ENCODE data around the gene UNC80.
"Not testable (repeated sequence)": the region's sequence is repeated elsewhere in the genome, so short reads cannot be mapped to it uniquely, and the experiment has no call there.

UNC80 gene

DNA sequence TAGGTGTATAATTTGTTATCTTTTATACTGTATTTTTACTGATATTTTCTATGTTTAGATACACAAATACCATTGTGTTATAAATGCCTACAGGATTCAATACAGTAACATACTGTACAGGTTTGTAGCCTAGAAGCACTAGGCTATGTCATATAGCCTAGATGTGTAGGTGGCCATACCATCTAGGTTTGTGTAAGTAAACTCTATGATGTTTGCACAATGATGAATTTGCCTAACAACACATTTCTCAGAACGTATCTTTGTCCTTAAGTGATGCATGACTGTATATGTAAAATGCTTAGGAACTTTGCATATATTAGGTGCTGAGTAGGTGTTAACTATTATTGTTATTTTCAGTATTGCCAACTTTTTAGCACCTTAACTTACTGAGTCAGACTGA lies 17.3 kb downstream of the UNC80 start:
- H3K9me2 ChIP-seq (replicated peaks; ENCODE audit: insufficient read depth, low read length): no peaks in the 10 kb centered on the region
- no peak overlapping the region for H3K27ac ChIP-seq (ENCODE audit: low read length)
- H3K4me1 ChIP-seq (ENCODE audit: low read length): 0 out of 2 replicates have a peak, but pooled peaks cover 2% of the 10 kb centered on the region
- H3K36me3 ChIP-seq (replicated peaks; ENCODE audit: insufficient read depth, low read length): no peaks in the 10 kb centered on the region
- no peaks in the 10 kb centered on the region for H3K79me2 ChIP-seq (ENCODE audit: low read length)
- TF ChIP-seq, protein P1, sequence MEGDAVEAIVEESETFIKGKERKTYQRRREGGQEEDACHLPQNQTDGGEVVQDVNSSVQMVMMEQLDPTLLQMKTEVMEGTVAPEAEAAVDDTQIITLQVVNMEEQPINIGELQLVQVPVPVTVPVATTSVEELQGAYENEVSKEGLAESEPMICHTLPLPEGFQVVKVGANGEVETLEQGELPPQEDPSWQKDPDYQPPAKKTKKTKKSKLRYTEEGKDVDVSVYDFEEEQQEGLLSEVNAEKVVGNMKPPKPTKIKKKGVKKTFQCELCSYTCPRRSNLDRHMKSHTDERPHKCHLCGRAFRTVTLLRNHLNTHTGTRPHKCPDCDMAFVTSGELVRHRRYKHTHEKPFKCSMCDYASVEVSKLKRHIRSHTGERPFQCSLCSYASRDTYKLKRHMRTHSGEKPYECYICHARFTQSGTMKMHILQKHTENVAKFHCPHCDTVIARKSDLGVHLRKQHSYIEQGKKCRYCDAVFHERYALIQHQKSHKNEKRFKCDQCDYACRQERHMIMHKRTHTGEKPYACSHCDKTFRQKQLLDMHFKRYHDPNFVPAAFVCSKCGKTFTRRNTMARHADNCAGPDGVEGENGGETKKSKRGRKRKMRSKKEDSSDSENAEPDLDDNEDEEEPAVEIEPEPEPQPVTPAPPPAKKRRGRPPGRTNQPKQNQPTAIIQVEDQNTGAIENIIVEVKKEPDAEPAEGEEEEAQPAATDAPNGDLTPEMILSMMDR (IDR thresholded peaks at IDR 0.05; ENCODE audit: low read length): no peak
- TF ChIP-seq EZH2phosphoT487 (IDR thresholded peaks at IDR 0.05; ENCODE audit: low read length) (no peak), EZH2 (optimal IDR thresholded peaks at IDR 0.05; ENCODE audit: low read depth, low read length) (no peak)
- no peaks in the 10 kb centered on the region for H3K27me3 ChIP-seq (replicated peaks; ENCODE audit: insufficient read depth, low read length)
- no peak for DNase-seq
- H3K4me2 ChIP-seq (ENCODE audit: low read depth, low read length): no peak overlapping the region
- H3K4me3 ChIP-seq (ENCODE audit: low read length): no peak overlapping the region
- no peaks in the 10 kb centered on the region for H3F3A ChIP-seq (ENCODE audit: insufficient read depth, low read length)
- H3K9me3 ChIP-seq (replicated peaks; ENCODE audit: insufficient read depth, low read length): no peaks in the 10 kb centered on the region
- H4K20me1 ChIP-seq (ENCODE audit: insufficient read depth, low read length): no peaks in the 10 kb centered on the region
- H2AFZ ChIP-seq (ENCODE audit: low read length): no peak overlapping the region
- H3K9ac ChIP-seq (ENCODE audit: low read length): no peak overlapping the region

DNA sequence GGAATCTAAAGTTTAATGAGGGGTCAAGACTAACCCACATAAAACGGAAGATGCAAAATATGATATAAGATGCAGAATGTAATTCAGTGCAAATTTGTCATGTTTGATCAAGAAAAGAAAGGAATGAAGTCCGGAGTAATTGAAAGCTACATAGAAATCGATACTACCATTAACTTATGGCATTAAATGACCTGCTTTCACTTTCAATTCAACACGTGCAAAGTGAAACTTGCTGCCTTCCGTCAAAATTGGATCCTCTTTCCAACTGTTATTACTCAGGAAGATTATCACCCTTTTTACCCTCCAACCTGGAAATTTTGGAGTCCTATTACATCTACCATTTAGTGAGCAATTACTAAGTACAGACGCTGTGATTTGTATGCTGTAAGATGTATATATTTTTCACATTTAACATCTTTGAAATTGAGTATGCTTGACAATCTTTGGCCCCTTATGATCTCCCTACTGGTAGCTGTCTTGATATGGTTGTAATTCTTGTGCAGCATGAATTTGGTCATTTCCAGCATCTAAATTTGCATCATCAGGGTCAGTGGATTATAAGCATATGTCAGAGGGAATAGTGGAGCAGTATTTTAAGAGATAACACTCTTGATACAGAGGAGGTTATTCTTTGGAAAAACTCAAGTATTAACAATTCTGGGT lies 18.6 kb downstream of the UNC80 start:
- no peak overlapping the region for H2AFZ ChIP-seq (ENCODE audit: low read length)

DNA sequence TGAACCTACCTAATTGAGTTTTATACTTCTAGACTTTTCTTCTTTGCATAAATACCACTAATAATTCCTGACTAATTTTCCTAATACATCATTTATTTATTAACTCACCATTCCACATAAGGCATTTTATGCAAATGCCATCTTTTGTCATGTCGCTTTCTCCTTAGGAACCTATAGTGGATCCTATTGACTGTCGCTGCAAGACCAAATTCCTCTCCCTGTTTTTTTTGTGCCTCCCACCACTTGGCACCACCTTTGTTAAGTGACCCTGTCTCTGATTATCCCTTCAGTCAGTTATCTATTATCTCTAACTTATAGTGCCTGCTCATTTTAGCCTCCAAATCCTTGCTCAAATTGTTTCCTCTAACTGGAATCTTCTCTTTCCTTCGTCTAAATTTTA lies 19.5 kb downstream of the UNC80 start:
- H3F3A ChIP-seq (ENCODE audit: insufficient read depth, low read length): no peaks in the 10 kb centered on the region
- DNase-seq: no peak
- H3K4me3 ChIP-seq (ENCODE audit: low read length): no peak overlapping the region
- no peaks in the 10 kb centered on the region for H3K27me3 ChIP-seq (replicated peaks; ENCODE audit: insufficient read depth, low read length)
- H3K36me3 ChIP-seq (replicated peaks; ENCODE audit: insufficient read depth, low read length): no peaks in the 10 kb centered on the region
- no peaks in the 10 kb centered on the region for H4K20me1 ChIP-seq (ENCODE audit: insufficient read depth, low read length)
- 0 out of 2 replicates have a peak, but pooled peaks cover 2% of the 10 kb centered on the region for H3K4me1 ChIP-seq (ENCODE audit: low read length)
- no peak overlapping the region for H3K27ac ChIP-seq (ENCODE audit: low read length)
- H2AFZ ChIP-seq (ENCODE audit: low read length): no peak overlapping the region
- no peaks in the 10 kb centered on the region for H3K79me2 ChIP-seq (ENCODE audit: low read length)
- TF ChIP-seq, protein P1 (IDR thresholded peaks at IDR 0.05; ENCODE audit: low read length): no peak
- TF ChIP-seq EZH2phosphoT487 (IDR thresholded peaks at IDR 0.05; ENCODE audit: low read length): no peak
- TF ChIP-seq EZH2 (optimal IDR thresholded peaks at IDR 0.05; ENCODE audit: low read depth, low read length): no peak
- H3K4me2 ChIP-seq (ENCODE audit: low read depth, low read length): no peak overlapping the region
- no peak overlapping the region for H3K9ac ChIP-seq (ENCODE audit: low read length)
- H3K9me3 ChIP-seq (replicated peaks; ENCODE audit: insufficient read depth, low read length): no peaks in the 10 kb centered on the region
- no peaks in the 10 kb centered on the region for H3K9me2 ChIP-seq (replicated peaks; ENCODE audit: insufficient read depth, low read length)

More for the DNA sequence above, 18.6 kb downstream of the UNC80 start:
- H4K20me1 ChIP-seq (ENCODE audit: insufficient read depth, low read length): no peaks in the 10 kb centered on the region
- peak overlapping the region; percentile 51 for H3K4me2 ChIP-seq (ENCODE audit: low read depth, low read length)
- H3K27me3 ChIP-seq (replicated peaks; ENCODE audit: insufficient read depth, low read length): no peaks in the 10 kb centered on the region
- DNase-seq: peak; percentile 46
- H3K4me3 ChIP-seq (ENCODE audit: low read length): peak overlapping the region; percentile 28; the same call in 1 of the 2 replicates
- H3K4me1 ChIP-seq (ENCODE audit: low read length): 0 out of 2 replicates have a peak, but pooled peaks cover 2% of the 10 kb centered on the region
- no peaks in the 10 kb centered on the region for H3K9me3 ChIP-seq (replicated peaks; ENCODE audit: insufficient read depth, low read length)
- H3K27ac ChIP-seq (ENCODE audit: low read length): no peak overlapping the region
- TF ChIP-seq EZH2phosphoT487 (IDR thresholded peaks at IDR 0.05; ENCODE audit: low read length) (no peak), EZH2 (optimal IDR thresholded peaks at IDR 0.05; ENCODE audit: low read depth, low read length) (no peak)
- TF ChIP-seq, protein P1 (IDR thresholded peaks at IDR 0.05; ENCODE audit: low read length): no peak
- no peaks in the 10 kb centered on the region for H3K79me2 ChIP-seq (ENCODE audit: low read length)
- no peaks in the 10 kb centered on the region for H3K9me2 ChIP-seq (replicated peaks; ENCODE audit: insufficient read depth, low read length)
- no peaks in the 10 kb centered on the region for H3K36me3 ChIP-seq (replicated peaks; ENCODE audit: insufficient read depth, low read length)
- H3K9ac ChIP-seq (ENCODE audit: low read length): no peak overlapping the region
- no peaks in the 10 kb centered on the region for H3F3A ChIP-seq (ENCODE audit: insufficient read depth, low read length)

DNA sequence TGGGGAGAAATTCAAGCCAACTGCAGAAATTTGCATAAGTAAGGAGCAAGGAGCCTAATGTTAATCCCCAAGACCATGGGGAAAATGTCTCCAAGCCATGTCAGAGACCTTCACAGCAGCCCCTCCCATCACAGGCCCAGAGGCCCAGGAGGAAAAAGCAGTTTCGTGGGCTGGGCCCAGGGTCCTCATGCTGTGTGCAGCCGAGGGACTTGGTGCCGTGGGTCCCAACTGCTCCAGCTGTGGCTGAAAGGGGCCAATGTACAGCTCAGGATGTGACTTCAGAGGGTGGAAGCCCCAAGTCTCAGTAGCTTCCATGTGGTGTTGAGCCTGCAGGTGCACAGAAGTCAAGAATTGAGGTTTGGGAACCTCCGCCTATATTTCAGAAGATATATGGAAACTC lies 23.8 kb downstream of the UNC80 start:
- not testable (repeated sequence) for H3K36me3 ChIP-seq (replicated peaks; ENCODE audit: insufficient read depth, low read length); H3K9ac ChIP-seq (ENCODE audit: low read length); H4K20me1 ChIP-seq (ENCODE audit: insufficient read depth, low read length); H3K9me2 ChIP-seq (replicated peaks; ENCODE audit: insufficient read depth, low read length); H3F3A ChIP-seq (ENCODE audit: insufficient read depth, low read length); DNase-seq; H3K4me3 ChIP-seq (ENCODE audit: low read length); H3K9me3 ChIP-seq (replicated peaks; ENCODE audit: insufficient read depth, low read length); H3K27ac ChIP-seq (ENCODE audit: low read length); H3K27me3 ChIP-seq (replicated peaks; ENCODE audit: insufficient read depth, low read length); H3K4me1 ChIP-seq (ENCODE audit: low read length); H3K4me2 ChIP-seq (ENCODE audit: low read depth, low read length); H2AFZ ChIP-seq (ENCODE audit: low read length); H3K79me2 ChIP-seq (ENCODE audit: low read length)

Measured in MM.1S (cell line).